T-helper 17 cell (primary cell): Measurements from ENCODE around the gene ALDH5A1. TPM values are rescaled to one million over a fixed set of nuclear protein-coding genes. Genes with fewer than 3 reads are reported as not detected.
"Not testable (repeated sequence)": the region's sequence is repeated elsewhere in the genome, so short reads cannot be mapped to it uniquely, and the experiment has no call there.

Source experiments
- ATAC-seq: fragments of 150-1000 bp; cut with Tn5 transposase; 2 replicates; pipeline ENCODE4 v1.10.0; 2021; ENCODE audit warnings: mild to moderate bottlenecking, moderate library complexity
- DNase-seq, 3 donors: peaks; one replicate each; pipeline versions ENCODE4 v3.0.0 to v3.0.0-alpha.2; 2020 to 2021
- H3K9me3 ChIP-seq: one replicate; pipeline ENCODE4 v1.7.0; 2013; ENCODE audit warnings: low read length, mild to moderate bottlenecking; ENCODE audit not compliant: control insufficient read depth, poor library complexity, severe bottlenecking
- H3K27ac Mint-ChIP-seq: one replicate; pipeline ENCODE4 v1.8.0; 2022; ENCODE audit warnings: mild to moderate bottlenecking, moderate library complexity, mixed read lengths
- H3K27me3 Mint-ChIP-seq: one replicate; pipeline ENCODE4 v1.8.0; 2022; ENCODE audit warnings: mixed read lengths
- H3K36me3 Mint-ChIP-seq: one replicate; pipeline ENCODE4 v1.8.0; 2022; ENCODE audit warnings: low read depth, mixed read lengths
- H3K4me1 Mint-ChIP-seq: one replicate; pipeline ENCODE4 v1.8.0; 2022; ENCODE audit warnings: mild to moderate bottlenecking, mixed read lengths
- H3K4me3 Mint-ChIP-seq: one replicate; pipeline ENCODE4 v1.8.0; 2022; ENCODE audit warnings: mild to moderate bottlenecking, moderate library complexity, mixed read lengths
- total RNA-seq, 4 donors: library from RNA in 2 of 4; stranded (reverse) in 2 of 4; gene quantifications; one replicate each; pipeline ENCODE4 v1.2.3 and lab custom pipeline; 2022 to 2026

The ALDH5A1 gene
- total RNA-seq, 2 donors from 2014 or later: 4.7 TPM

- no peak for DNase-seq
- no peaks in the 10 kb centered on the region for H3K27me3 Mint-ChIP-seq
- H3K4me1 Mint-ChIP-seq: peaks cover 15% of the 10 kb centered on the region
- no peaks in the 10 kb centered on the region for H3K36me3 Mint-ChIP-seq
- H3K9me3 ChIP-seq: no peaks in the 10 kb centered on the region
- peak overlapping the region; percentile 89 for H3K4me3 Mint-ChIP-seq
- H3K27ac Mint-ChIP-seq: peak overlapping the region; percentile 54
- peak; percentile 1 for ATAC-seq
These were observed 586 bp upstream of the ALDH5A1 start for GRCh38 chr6:24493945-24494820.

GRCh38 chr6:24497254-24497970 lies 2.6 kb downstream of the ALDH5A1 start:
- Mint-ChIP-seq H3K36me3 (no peaks in the 10 kb centered on the region), H3K27me3 (no peaks in the 10 kb centered on the region), H3K4me1 (peaks cover 15% of the 10 kb centered on the region), H3K4me3 (no peak overlapping the region), H3K27ac (no peak overlapping the region)
- DNase-seq: no peak
- H3K9me3 ChIP-seq: no peaks in the 10 kb centered on the region
- no peak for ATAC-seq

GRCh38 chr6:24500683-24501082 lies 5.9 kb downstream of the ALDH5A1 start:
- Mint-ChIP-seq H3K4me3 (no peak overlapping the region), H3K27ac (no peak overlapping the region), H3K36me3 (peaks cover 8% of the 10 kb centered on the region), H3K27me3 (no peaks in the 10 kb centered on the region), H3K4me1 (peaks cover 7% of the 10 kb centered on the region)
- DNase-seq (no peak), ATAC-seq (no peak)
- no peaks in the 10 kb centered on the region for H3K9me3 ChIP-seq

- Mint-ChIP-seq H3K27ac (no peak overlapping the region), H3K4me1 (peaks cover 7% of the 10 kb centered on the region)
These were observed 6.6 kb downstream of the ALDH5A1 start for GRCh38 chr6:24501374-24501773.

GRCh38 chr6:24501914-24502313 lies 7.1 kb downstream of the ALDH5A1 start:
- Mint-ChIP-seq H3K4me3 (no peak overlapping the region), H3K4me1 (peaks cover 7% of the 10 kb centered on the region), H3K27ac (no peak overlapping the region), H3K36me3 (peaks cover 9% of the 10 kb centered on the region), H3K27me3 (no peaks in the 10 kb centered on the region)
- DNase-seq (no peak), ATAC-seq (no peak)
- no peaks in the 10 kb centered on the region for H3K9me3 ChIP-seq

More at GRCh38 chr6:24501374-24501773, 6.6 kb downstream of the ALDH5A1 start:
- DNase-seq (no peak), ATAC-seq (no peak)
- Mint-ChIP-seq H3K4me3 (no peak overlapping the region), H3K36me3 (peaks cover 8% of the 10 kb centered on the region), H3K27me3 (no peaks in the 10 kb centered on the region)
- no peaks in the 10 kb centered on the region for H3K9me3 ChIP-seq

- H3K36me3 Mint-ChIP-seq: peaks cover 16% of the 10 kb centered on the region
- H3K27ac Mint-ChIP-seq: no peak overlapping the region
These were observed 9.5 kb downstream of the ALDH5A1 start for GRCh38 chr6:24504287-24504648.

GRCh38 chr6:24504649-24505586 lies 10.1 kb downstream of the ALDH5A1 start:
- no peak for ATAC-seq
- DNase-seq: no peak
- Mint-ChIP-seq H3K4me1 (peaks cover 3% of the 10 kb centered on the region), H3K4me3 (no peak overlapping the region), H3K27me3 (no peaks in the 10 kb centered on the region), H3K36me3 (peaks cover 18% of the 10 kb centered on the region), H3K27ac (peak overlapping the region; percentile 61)
- H3K9me3 ChIP-seq: no peaks in the 10 kb centered on the region

More at GRCh38 chr6:24504287-24504648, 9.5 kb downstream of the ALDH5A1 start:
- peaks cover 3% of the 10 kb centered on the region for H3K4me1 Mint-ChIP-seq
- no peaks in the 10 kb centered on the region for H3K27me3 Mint-ChIP-seq
- H3K4me3 Mint-ChIP-seq: no peak overlapping the region
- H3K9me3 ChIP-seq: no peaks in the 10 kb centered on the region
- no peak for DNase-seq
- no peak for ATAC-seq

- H3K36me3 Mint-ChIP-seq: peaks cover 25% of the 10 kb centered on the region
- ATAC-seq: no peak
- no peak overlapping the region for H3K4me3 Mint-ChIP-seq
These were observed 12.2 kb downstream of the ALDH5A1 start for GRCh38 chr6:24506814-24507520.

GRCh38 chr6:24511976-24512375 lies 17.2 kb downstream of the ALDH5A1 start:
- H3K27ac Mint-ChIP-seq, H3K9me3 ChIP-seq, ATAC-seq, H3K27me3 Mint-ChIP-seq, DNase-seq, H3K4me1 Mint-ChIP-seq, H3K4me3 Mint-ChIP-seq: not testable (repeated sequence)
- peaks cover 24% of the 10 kb centered on the region for H3K36me3 Mint-ChIP-seq

More at GRCh38 chr6:24506814-24507520, 12.2 kb downstream of the ALDH5A1 start:
- H3K27me3 Mint-ChIP-seq: no peaks in the 10 kb centered on the region
- no peaks in the 10 kb centered on the region for H3K9me3 ChIP-seq
- H3K4me1 Mint-ChIP-seq: peaks cover 3% of the 10 kb centered on the region
- DNase-seq: no peak
- H3K27ac Mint-ChIP-seq: no peak overlapping the region

- Mint-ChIP-seq H3K4me3 (no peak overlapping the region), H3K36me3 (peaks cover 18% of the 10 kb centered on the region), H3K4me1 (peaks cover 8% of the 10 kb centered on the region), H3K27me3 (no peaks in the 10 kb centered on the region), H3K27ac (no peak overlapping the region)
- DNase-seq (no peak), ATAC-seq (no peak)
- H3K9me3 ChIP-seq: no peaks in the 10 kb centered on the region
These were observed 18.8 kb downstream of the ALDH5A1 start for GRCh38 chr6:24513602-24514001.

GRCh38 chr6:24517659-24518543 lies 23.1 kb downstream of the ALDH5A1 start:
- ATAC-seq (peak; percentile 50), DNase-seq (no peak)
- H3K27ac Mint-ChIP-seq: peak overlapping the region; percentile 11
- peaks cover 6% of the 10 kb centered on the region for H3K4me1 Mint-ChIP-seq
- H3K36me3 Mint-ChIP-seq: peaks cover 5% of the 10 kb centered on the region
- peak overlapping the region; percentile 15 for H3K4me3 Mint-ChIP-seq
- H3K9me3 ChIP-seq: no peaks in the 10 kb centered on the region
- no peaks in the 10 kb centered on the region for H3K27me3 Mint-ChIP-seq
